ENCODE results near the gene ATF2.

ATF2 gene

GRCh38 chr2:175167076-175167791, 769 bp downstream of the ATF2 start:
- Histone ChIP-seq H3K4me3 (ENCODE audit: low read depth in 1 of 5, low read length in 5 of 5) (peak overlapping the region; percentile 79 to 100 (median 100)), H3K27ac (ENCODE audit: low read depth, low read length) (peak overlapping the region; percentile 99), H3K36me3 (ENCODE audit: control insufficient read depth in 5 of 5, insufficient read depth in 5 of 5, low read length in 5 of 5) (no peaks in the 10 kb centered on the region), H3K9me3 (ENCODE audit: control insufficient read depth in 5 of 5, low read length in 5 of 5) (no peaks in the 10 kb centered on the region), H3K4me1 (ENCODE audit: control insufficient read depth in 5 of 5, insufficient read depth in 5 of 5, low read length in 5 of 5) (peaks cover 3 to 23% (median 20%) of the 10 kb centered on the region in 5 donors), H3K9ac (ENCODE audit: low read length in 5 of 5) (peak overlapping the region; percentile 84 to 99 (median 99)), H3K27me3 (ENCODE audit: control insufficient read depth in 5 of 5, insufficient read depth in 4 of 5, low read length in 5 of 5) (no peaks in the 10 kb centered on the region)

- Histone ChIP-seq H3K27me3 (ENCODE audit: control insufficient read depth in 5 of 5, insufficient read depth in 4 of 5, low read length in 5 of 5) (no peaks in the 10 kb centered on the region), H3K27ac (ENCODE audit: low read depth, low read length) (peak overlapping the region; percentile 99), H3K36me3 (ENCODE audit: control insufficient read depth in 5 of 5, insufficient read depth in 5 of 5, low read length in 5 of 5) (no peaks in the 10 kb centered on the region), H3K4me3 (ENCODE audit: low read depth in 1 of 5, low read length in 5 of 5) (peak overlapping the region in 3 of 5 donors; percentile 98 to 100 (median 100)), H3K9me3 (ENCODE audit: control insufficient read depth in 5 of 5, low read length in 5 of 5) (no peaks in the 10 kb centered on the region), H3K9ac (ENCODE audit: low read length in 5 of 5) (peak overlapping the region in 4 of 5 donors; percentile 39 to 99 (median 92)), H3K4me1 (ENCODE audit: control insufficient read depth in 5 of 5, insufficient read depth in 5 of 5, low read length in 5 of 5) (peaks cover 3 to 23% (median 20%) of the 10 kb centered on the region in 5 donors)
Observed at GRCh38 chr2:175166216-175166824, 1.7 kb downstream of the ATF2 start.

GRCh38 chr2:175164235-175164634, 3.8 kb downstream of the ATF2 start:
- H3K27me3 ChIP-seq (ENCODE audit: control insufficient read depth in 5 of 5, insufficient read depth in 4 of 5, low read length in 5 of 5) = no peaks in the 10 kb centered on the region
- H3K9me3 ChIP-seq (ENCODE audit: control insufficient read depth in 5 of 5, low read length in 5 of 5) = no peaks in the 10 kb centered on the region
- peaks cover 3 to 23% (median 20%) of the 10 kb centered on the region in 5 donors for H3K4me1 ChIP-seq (ENCODE audit: control insufficient read depth in 5 of 5, insufficient read depth in 5 of 5, low read length in 5 of 5)
- H3K27ac ChIP-seq (ENCODE audit: low read depth, low read length) = no peak overlapping the region
- H3K9ac ChIP-seq (ENCODE audit: low read length in 5 of 5) = no peak overlapping the region
- no peak overlapping the region for H3K4me3 ChIP-seq (ENCODE audit: low read depth in 1 of 5, low read length in 5 of 5)
- no peaks in the 10 kb centered on the region for H3K36me3 ChIP-seq (ENCODE audit: control insufficient read depth in 5 of 5, insufficient read depth in 5 of 5, low read length in 5 of 5)

DNA sequence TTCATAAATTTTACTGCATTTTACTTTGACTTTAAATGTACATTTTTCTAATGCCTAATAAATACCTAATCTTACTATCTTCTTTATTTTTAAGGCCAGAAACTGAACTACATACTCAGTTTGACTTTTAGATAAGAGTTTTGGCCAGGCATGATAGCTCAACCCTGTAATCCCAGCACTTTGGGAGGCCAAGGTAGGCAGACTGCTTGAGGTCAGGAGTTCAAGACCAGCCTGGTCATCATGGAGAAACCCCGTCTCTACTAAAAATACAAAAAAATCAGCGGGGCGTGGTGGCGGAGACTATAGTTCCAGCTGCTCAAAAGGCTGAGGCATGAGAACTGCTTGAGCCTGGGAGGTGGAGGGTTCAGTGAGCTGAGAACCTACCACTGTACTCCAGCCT, 9.1 kb downstream of the ATF2 start:
- Histone ChIP-seq H3K4me3 (ENCODE audit: low read depth in 1 of 5, low read length in 5 of 5) (no peak overlapping the region), H3K4me1 (ENCODE audit: control insufficient read depth in 5 of 5, insufficient read depth in 5 of 5, low read length in 5 of 5) (peaks cover 0 to 10% (median 7%) of the 10 kb centered on the region in 5 donors), H3K27ac (ENCODE audit: low read depth, low read length) (no peak overlapping the region), H3K9ac (ENCODE audit: low read length in 5 of 5) (no peak overlapping the region), H3K36me3 (ENCODE audit: control insufficient read depth in 5 of 5, insufficient read depth in 5 of 5, low read length in 5 of 5) (peaks cover 0 to 3% (median 0%) of the 10 kb centered on the region in 5 donors), H3K27me3 (ENCODE audit: control insufficient read depth in 5 of 5, insufficient read depth in 4 of 5, low read length in 5 of 5) (no peaks in the 10 kb centered on the region), H3K9me3 (ENCODE audit: control insufficient read depth in 5 of 5, low read length in 5 of 5) (no peaks in the 10 kb centered on the region)

DNA sequence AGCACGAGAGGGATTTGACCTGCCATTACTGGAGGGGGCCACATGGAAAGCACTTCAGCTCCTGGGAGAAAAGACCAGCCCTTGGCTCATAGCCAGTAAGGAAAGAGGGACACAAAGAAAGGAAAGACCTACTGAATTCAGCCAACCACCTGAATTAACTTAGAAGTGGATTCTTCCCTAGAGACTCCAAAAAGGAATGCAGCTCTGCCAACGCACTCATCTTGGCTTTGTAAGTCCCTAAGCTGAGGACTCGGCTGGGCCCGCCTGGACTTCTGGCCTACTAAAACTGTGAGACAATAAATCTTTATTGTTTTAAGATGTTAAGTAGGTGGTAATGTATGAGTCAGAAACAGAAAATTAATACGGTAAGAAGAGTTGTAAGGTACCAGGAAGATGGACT, 11.5 kb downstream of the ATF2 start:
- H3K27ac ChIP-seq (ENCODE audit: low read depth, low read length) = no peak overlapping the region
- peaks cover 0 to 3% (median 0%) of the 10 kb centered on the region in 5 donors for H3K36me3 ChIP-seq (ENCODE audit: control insufficient read depth in 5 of 5, insufficient read depth in 5 of 5, low read length in 5 of 5)
- H3K4me1 ChIP-seq (ENCODE audit: control insufficient read depth in 5 of 5, insufficient read depth in 5 of 5, low read length in 5 of 5) = peaks cover 0 to 13% (median 8%) of the 10 kb centered on the region in 5 donors

GRCh38 chr2:175154661-175155082, 13.3 kb downstream of the ATF2 start:
- peaks cover 0 to 14% (median 10%) of the 10 kb centered on the region in 5 donors for H3K4me1 ChIP-seq (ENCODE audit: control insufficient read depth in 5 of 5, insufficient read depth in 5 of 5, low read length in 5 of 5)
- H3K4me3 ChIP-seq (ENCODE audit: low read depth in 1 of 5, low read length in 5 of 5) = no peak overlapping the region
- H3K27me3 ChIP-seq (ENCODE audit: control insufficient read depth in 5 of 5, insufficient read depth in 4 of 5, low read length in 5 of 5) = no peaks in the 10 kb centered on the region
- H3K27ac ChIP-seq (ENCODE audit: low read depth, low read length) = no peak overlapping the region
- no peak overlapping the region for H3K9ac ChIP-seq (ENCODE audit: low read length in 5 of 5)
- no peaks in the 10 kb centered on the region for H3K9me3 ChIP-seq (ENCODE audit: control insufficient read depth in 5 of 5, low read length in 5 of 5)
- peaks cover 0 to 7% (median 1%) of the 10 kb centered on the region in 5 donors for H3K36me3 ChIP-seq (ENCODE audit: control insufficient read depth in 5 of 5, insufficient read depth in 5 of 5, low read length in 5 of 5)

More for the DNA sequence above, 11.5 kb downstream of the ATF2 start:
- Histone ChIP-seq H3K9ac (ENCODE audit: low read length in 5 of 5) (no peak overlapping the region), H3K9me3 (ENCODE audit: control insufficient read depth in 5 of 5, low read length in 5 of 5) (no peaks in the 10 kb centered on the region), H3K27me3 (ENCODE audit: control insufficient read depth in 5 of 5, insufficient read depth in 4 of 5, low read length in 5 of 5) (no peaks in the 10 kb centered on the region), H3K4me3 (ENCODE audit: low read depth in 1 of 5, low read length in 5 of 5) (no peak overlapping the region)

GRCh38 chr2:175152242-175152641, 15.8 kb downstream of the ATF2 start:
- peaks cover 0 to 14% (median 8%) of the 10 kb centered on the region in 5 donors for H3K4me1 ChIP-seq (ENCODE audit: control insufficient read depth in 5 of 5, insufficient read depth in 5 of 5, low read length in 5 of 5)
- H3K27me3 ChIP-seq (ENCODE audit: control insufficient read depth in 5 of 5, insufficient read depth in 4 of 5, low read length in 5 of 5) = no peaks in the 10 kb centered on the region
- no peak overlapping the region for H3K27ac ChIP-seq (ENCODE audit: low read depth, low read length)
- no peaks in the 10 kb centered on the region for H3K9me3 ChIP-seq (ENCODE audit: control insufficient read depth in 5 of 5, low read length in 5 of 5)
- peaks cover 0 to 11% (median 2%) of the 10 kb centered on the region in 5 donors for H3K36me3 ChIP-seq (ENCODE audit: control insufficient read depth in 5 of 5, insufficient read depth in 5 of 5, low read length in 5 of 5)
- H3K9ac ChIP-seq (ENCODE audit: low read length in 5 of 5) = no peak overlapping the region
- no peak overlapping the region for H3K4me3 ChIP-seq (ENCODE audit: low read depth in 1 of 5, low read length in 5 of 5)

DNA sequence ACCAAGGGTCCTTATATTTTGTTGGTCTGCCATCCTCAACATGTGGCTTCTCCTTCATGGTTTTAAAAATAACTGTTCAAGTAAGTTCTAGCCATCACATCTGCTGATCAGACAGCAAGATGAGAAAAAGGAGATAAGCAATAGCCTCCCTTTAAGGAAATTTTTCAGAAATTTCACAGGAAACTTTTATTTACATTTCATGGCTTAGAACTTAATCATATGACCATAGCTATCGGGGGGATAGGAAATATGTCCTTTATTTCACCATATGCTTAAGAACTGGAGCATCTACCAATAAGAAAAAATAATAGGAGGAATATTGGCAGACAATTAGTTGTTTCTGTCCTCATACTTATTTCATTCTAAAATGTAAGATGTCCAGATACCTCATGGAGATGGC, 16.2 kb downstream of the ATF2 start:
- H3K9me3 ChIP-seq (ENCODE audit: control insufficient read depth in 5 of 5, low read length in 5 of 5) = no peaks in the 10 kb centered on the region
- H3K27ac ChIP-seq (ENCODE audit: low read depth, low read length) = no peak overlapping the region
- H3K4me1 ChIP-seq (ENCODE audit: control insufficient read depth in 5 of 5, insufficient read depth in 5 of 5, low read length in 5 of 5) = peaks cover 0 to 11% (median 4%) of the 10 kb centered on the region in 5 donors
- H3K36me3 ChIP-seq (ENCODE audit: control insufficient read depth in 5 of 5, insufficient read depth in 5 of 5, low read length in 5 of 5) = peaks cover 0 to 11% (median 2%) of the 10 kb centered on the region in 5 donors
- no peak overlapping the region for H3K9ac ChIP-seq (ENCODE audit: low read length in 5 of 5)
- no peak overlapping the region for H3K4me3 ChIP-seq (ENCODE audit: low read depth in 1 of 5, low read length in 5 of 5)
- no peaks in the 10 kb centered on the region for H3K27me3 ChIP-seq (ENCODE audit: control insufficient read depth in 5 of 5, insufficient read depth in 4 of 5, low read length in 5 of 5)

- Histone ChIP-seq H3K4me3 (ENCODE audit: low read depth in 1 of 5, low read length in 5 of 5) (no peak overlapping the region), H3K27ac (ENCODE audit: low read depth, low read length) (no peak overlapping the region), H3K36me3 (ENCODE audit: control insufficient read depth in 5 of 5, insufficient read depth in 5 of 5, low read length in 5 of 5) (peaks cover 0 to 11% (median 6%) of the 10 kb centered on the region in 5 donors), H3K9me3 (ENCODE audit: control insufficient read depth in 5 of 5, low read length in 5 of 5) (no peaks in the 10 kb centered on the region), H3K4me1 (ENCODE audit: control insufficient read depth in 5 of 5, insufficient read depth in 5 of 5, low read length in 5 of 5) (peaks cover 0 to 8% (median 0%) of the 10 kb centered on the region in 5 donors), H3K9ac (ENCODE audit: low read length in 5 of 5) (no peak overlapping the region), H3K27me3 (ENCODE audit: control insufficient read depth in 5 of 5, insufficient read depth in 4 of 5, low read length in 5 of 5) (no peaks in the 10 kb centered on the region)
Observed at GRCh38 chr2:175147186-175147585, 20.8 kb downstream of the ATF2 start.

GRCh38 chr2:175143678-175144077, 24.3 kb downstream of the ATF2 start:
- no peaks in the 10 kb centered on the region for H3K27me3 ChIP-seq (ENCODE audit: control insufficient read depth in 5 of 5, insufficient read depth in 4 of 5, low read length in 5 of 5)
- no peaks in the 10 kb centered on the region for H3K9me3 ChIP-seq (ENCODE audit: control insufficient read depth in 5 of 5, low read length in 5 of 5)
- peaks cover 0 to 4% (median 4%) of the 10 kb centered on the region in 5 donors for H3K36me3 ChIP-seq (ENCODE audit: control insufficient read depth in 5 of 5, insufficient read depth in 5 of 5, low read length in 5 of 5)
- H3K9ac ChIP-seq (ENCODE audit: low read length in 5 of 5) = no peak overlapping the region
- H3K4me1 ChIP-seq (ENCODE audit: control insufficient read depth in 5 of 5, insufficient read depth in 5 of 5, low read length in 5 of 5) = peaks cover 0 to 9% (median 0%) of the 10 kb centered on the region in 5 donors
- H3K27ac ChIP-seq (ENCODE audit: low read depth, low read length) = no peak overlapping the region
- no peak overlapping the region for H3K4me3 ChIP-seq (ENCODE audit: low read depth in 1 of 5, low read length in 5 of 5)
